ENCODE data around the gene OAS2. TPM values are rescaled to one million over a fixed set of nuclear protein-coding genes. Genes with fewer than 3 reads are reported as not detected.
"Not testable (repeated sequence)": the region's sequence is repeated elsewhere in the genome, so short reads cannot be mapped to it uniquely, and the experiment has no call there.

The OAS2 gene
- total and polyA plus RNA-seq, 2 donors (not counting 1 experiment from before 2014, with no cell fraction given), result 31.6 to 59.3 TPM

DNA sequence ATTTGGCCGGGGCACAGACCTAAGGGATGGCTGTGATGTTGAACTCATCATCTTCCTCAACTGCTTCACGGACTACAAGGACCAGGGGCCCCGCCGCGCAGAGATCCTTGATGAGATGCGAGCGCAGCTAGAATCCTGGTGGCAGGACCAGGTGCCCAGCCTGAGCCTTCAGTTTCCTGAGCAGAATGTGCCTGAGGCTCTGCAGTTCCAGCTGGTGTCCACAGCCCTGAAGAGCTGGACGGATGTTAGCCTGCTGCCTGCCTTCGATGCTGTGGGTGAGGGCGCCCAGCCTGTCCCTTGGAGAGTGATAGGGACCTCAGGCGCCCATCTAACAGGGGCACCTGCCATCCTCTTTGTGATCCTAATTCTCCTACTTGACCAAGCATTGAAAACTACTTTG, 27.6 kb upstream of the OAS2 start:
- ChIA-PET POLR2A (no interaction called here), CTCF (no interaction called here)
- Histone ChIP-seq H3K27ac (ENCODE audit: low read length in 2 of 2) (no peak overlapping the region), H4K20me1 (ENCODE audit: control insufficient read depth, insufficient read depth, low read length, poor library complexity, severe bottlenecking) (no peaks in the 10 kb centered on the region), H3K4me2 (replicated peaks; ENCODE audit: low read depth, low read length, poor library complexity, severe bottlenecking) (no peak overlapping the region), H3K79me2 (ENCODE audit: control insufficient read depth, insufficient read depth, low read length) (no peaks in the 10 kb centered on the region), H3K4me3 (ENCODE audit: control extremely low read depth in 1 of 5, extremely low read depth in 1 of 5, insufficient read depth in 1 of 5, low read depth in 2 of 5, low read length in 4 of 5) (no peak overlapping the region), H3K27me3 (replicated peaks in 1 of 4; ENCODE audit: control extremely low read depth in 1 of 4, control insufficient read depth in 3 of 4, insufficient read depth in 4 of 4, low read length in 3 of 4) (no peaks in the 10 kb centered on the region), H2AFZ (ENCODE audit: insufficient read depth, low read depth, low read length, poor library complexity, severe bottlenecking) (no peak overlapping the region), H3K36me3 (replicated peaks in 1 of 2; ENCODE audit: control extremely low read depth in 1 of 2, control insufficient read depth in 1 of 2, extremely low read depth in 1 of 2, insufficient read depth in 2 of 2, low read length in 1 of 2) (peaks cover 0 to 9% of the 10 kb centered on the region in 2 experiments), H3K9ac (ENCODE audit: low read length) (no peak overlapping the region), H3K4me1 (ENCODE audit: control insufficient read depth in 2 of 2, insufficient read depth in 2 of 2, low read length in 2 of 2) (no peaks in the 10 kb centered on the region), H3K9me3 (ENCODE audit: control extremely low read depth in 1 of 3, control insufficient read depth in 2 of 3, insufficient read depth in 1 of 3, low read length in 2 of 3) (peaks cover 0 to 4% (median 1%) of the 10 kb centered on the region in 3 donors)
- H3K4me3 Mint-ChIP-seq, result no peak overlapping the region
- intact Hi-C loops (cut with micrococcal nuclease), result no loop called here
- TF ChIP-seq, protein P1, sequence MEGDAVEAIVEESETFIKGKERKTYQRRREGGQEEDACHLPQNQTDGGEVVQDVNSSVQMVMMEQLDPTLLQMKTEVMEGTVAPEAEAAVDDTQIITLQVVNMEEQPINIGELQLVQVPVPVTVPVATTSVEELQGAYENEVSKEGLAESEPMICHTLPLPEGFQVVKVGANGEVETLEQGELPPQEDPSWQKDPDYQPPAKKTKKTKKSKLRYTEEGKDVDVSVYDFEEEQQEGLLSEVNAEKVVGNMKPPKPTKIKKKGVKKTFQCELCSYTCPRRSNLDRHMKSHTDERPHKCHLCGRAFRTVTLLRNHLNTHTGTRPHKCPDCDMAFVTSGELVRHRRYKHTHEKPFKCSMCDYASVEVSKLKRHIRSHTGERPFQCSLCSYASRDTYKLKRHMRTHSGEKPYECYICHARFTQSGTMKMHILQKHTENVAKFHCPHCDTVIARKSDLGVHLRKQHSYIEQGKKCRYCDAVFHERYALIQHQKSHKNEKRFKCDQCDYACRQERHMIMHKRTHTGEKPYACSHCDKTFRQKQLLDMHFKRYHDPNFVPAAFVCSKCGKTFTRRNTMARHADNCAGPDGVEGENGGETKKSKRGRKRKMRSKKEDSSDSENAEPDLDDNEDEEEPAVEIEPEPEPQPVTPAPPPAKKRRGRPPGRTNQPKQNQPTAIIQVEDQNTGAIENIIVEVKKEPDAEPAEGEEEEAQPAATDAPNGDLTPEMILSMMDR (IDR thresholded peaks at IDR 0.05), result no peak
- TF ChIP-seq EZH2 (IDR thresholded peaks at IDR 0.05; ENCODE audit: borderline replicate concordance, insufficient read depth, low read depth, low read length, poor library complexity, severe bottlenecking), result no peak
- no peak overlapping the region for H3K27ac Mint-ChIP-seq
- WGBS (ENCODE audit: insufficient coverage), result 94% methylated on average over 8 of the region's 11 CpGs
- H3K4me1 Mint-ChIP-seq, result no peaks in the 10 kb centered on the region
- ATAC-seq (ENCODE audit: low read depth) (no peak), DNase-seq (no peak)
- H3K27me3 Mint-ChIP-seq, result no peaks in the 10 kb centered on the region
- H3K9me3 Mint-ChIP-seq (ENCODE audit: insufficient read depth), result peaks cover 4% of the 10 kb centered on the region

DNA sequence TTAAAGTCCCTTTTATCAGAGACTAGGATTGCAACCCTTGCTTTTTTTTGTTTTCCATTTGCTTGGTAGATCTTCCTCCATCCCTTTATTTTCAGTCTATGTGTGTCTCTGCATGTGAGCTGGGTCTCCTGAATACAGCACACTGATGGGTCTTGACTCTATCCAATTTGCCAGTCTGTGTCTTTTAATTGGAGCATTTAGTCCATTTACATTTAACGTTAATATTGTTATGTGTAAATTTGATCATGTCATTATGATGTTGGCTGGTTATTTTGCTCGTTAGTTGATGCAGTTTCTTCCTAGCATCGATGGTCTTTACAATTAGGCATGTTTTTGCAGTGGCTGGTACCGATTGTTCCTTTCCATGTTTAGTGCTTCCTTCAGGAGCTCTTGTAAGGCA, 21.2 kb upstream of the OAS2 start:
- 87% methylated on average over 2 of the region's 4 CpGs for WGBS (ENCODE audit: insufficient coverage)
- H3K4me1 Mint-ChIP-seq; POLR2A ChIA-PET; H3K4me3 ChIP-seq (ENCODE audit: control extremely low read depth in 1 of 5, extremely low read depth in 1 of 5, insufficient read depth in 1 of 5, low read depth in 2 of 5, low read length in 4 of 5); ATAC-seq (ENCODE audit: low read depth); DNase-seq; H3K4me2 ChIP-seq (replicated peaks; ENCODE audit: low read depth, low read length, poor library complexity, severe bottlenecking); H3K27me3 Mint-ChIP-seq; H3K9me3 ChIP-seq (ENCODE audit: control extremely low read depth in 1 of 3, control insufficient read depth in 2 of 3, insufficient read depth in 1 of 3, low read length in 2 of 3); H3K9me3 Mint-ChIP-seq (ENCODE audit: insufficient read depth); H3K9ac ChIP-seq (ENCODE audit: low read length); H3K27ac Mint-ChIP-seq; H3K27ac ChIP-seq (ENCODE audit: low read length in 2 of 2); H3K4me1 ChIP-seq (ENCODE audit: control insufficient read depth in 2 of 2, insufficient read depth in 2 of 2, low read length in 2 of 2); H3K79me2 ChIP-seq (ENCODE audit: control insufficient read depth, insufficient read depth, low read length); H4K20me1 ChIP-seq (ENCODE audit: control insufficient read depth, insufficient read depth, low read length, poor library complexity, severe bottlenecking); H3K27me3 ChIP-seq (replicated peaks in 1 of 4; ENCODE audit: control extremely low read depth in 1 of 4, control insufficient read depth in 3 of 4, insufficient read depth in 4 of 4, low read length in 3 of 4); CTCF ChIA-PET; H3K4me3 Mint-ChIP-seq; intact Hi-C loops (cut with micrococcal nuclease); H2AFZ ChIP-seq (ENCODE audit: insufficient read depth, low read depth, low read length, poor library complexity, severe bottlenecking): not testable (repeated sequence)
- H3K36me3 ChIP-seq (replicated peaks in 1 of 2; ENCODE audit: control extremely low read depth in 1 of 2, control insufficient read depth in 1 of 2, extremely low read depth in 1 of 2, insufficient read depth in 2 of 2, low read length in 1 of 2), result peaks cover 0 to 18% of the 10 kb centered on the region in 2 experiments
